T-helper 1 cell treated with Interleukin-12 subunit alpha and Interleukin-12 subunit beta and Interleukin-4 antibody, amounts not matched to agents 30 μg/mL and 1 μg/mL, for 36 hours (primary cell): ENCODE results near the gene PDE3B.
"Not testable (repeated sequence)": the region's sequence is repeated elsewhere in the genome, so short reads cannot be mapped to it uniquely, and the experiment has no call there.

Experiments
- H3K27ac Mint-ChIP-seq: one replicate; pipeline ENCODE4 v1.8.0; 2021; ENCODE audit warnings: mild to moderate bottlenecking, mixed read lengths
- H3K27me3 Mint-ChIP-seq: one replicate; pipeline ENCODE4 v1.8.0; 2021; ENCODE audit warnings: low read depth, mixed read lengths
- H3K36me3 Mint-ChIP-seq: one replicate; pipeline ENCODE4 v1.8.0; 2021; ENCODE audit warnings: low read depth, mixed read lengths
- H3K4me1 Mint-ChIP-seq: one replicate; pipeline ENCODE4 v1.8.0; 2021; ENCODE audit warnings: low read depth, mixed read lengths
- H3K4me3 Mint-ChIP-seq: one replicate; pipeline ENCODE4 v1.8.0; 2021; ENCODE audit warnings: mild to moderate bottlenecking, moderate library complexity, mixed read lengths
- H3K9me3 Mint-ChIP-seq: one replicate; pipeline ENCODE4 v1.8.0; 2021; ENCODE audit warnings: mixed read lengths

PDE3B gene

GRCh38 chr11:14645985-14646900, 2.6 kb downstream of the PDE3B start:
- Mint-ChIP-seq H3K36me3 (peaks cover 56% of the 10 kb centered on the region), H3K27me3 (no peaks in the 10 kb centered on the region), H3K9me3 (no peaks in the 10 kb centered on the region), H3K4me1 (peaks cover 49% of the 10 kb centered on the region), H3K4me3 (peak overlapping the region; percentile 91), H3K27ac (peak overlapping the region; percentile 79)

GRCh38 chr11:14650064-14650463, 6.5 kb downstream of the PDE3B start:
- H3K4me1 Mint-ChIP-seq = peaks cover 45% of the 10 kb centered on the region
- H3K27me3 Mint-ChIP-seq = no peaks in the 10 kb centered on the region
- H3K9me3 Mint-ChIP-seq = no peaks in the 10 kb centered on the region
- H3K36me3 Mint-ChIP-seq = peaks cover 70% of the 10 kb centered on the region
- peak overlapping the region; percentile 47 for H3K4me3 Mint-ChIP-seq
- H3K27ac Mint-ChIP-seq = no peak overlapping the region

GRCh38 chr11:14653090-14653489, 9.5 kb downstream of the PDE3B start:
- peaks cover 70% of the 10 kb centered on the region for H3K36me3 Mint-ChIP-seq

GRCh38 chr11:14655435-14655834, 11.8 kb downstream of the PDE3B start:
- Mint-ChIP-seq H3K27me3 (no peaks in the 10 kb centered on the region), H3K36me3 (peaks cover 75% of the 10 kb centered on the region), H3K9me3 (no peaks in the 10 kb centered on the region), H3K4me1 (peaks cover 40% of the 10 kb centered on the region), H3K4me3 (peak overlapping the region; percentile 21), H3K27ac (no peak overlapping the region)

More at GRCh38 chr11:14653090-14653489, 9.5 kb downstream of the PDE3B start:
- H3K4me3 Mint-ChIP-seq = no peak overlapping the region
- H3K27me3 Mint-ChIP-seq = no peaks in the 10 kb centered on the region
- peaks cover 50% of the 10 kb centered on the region for H3K4me1 Mint-ChIP-seq
- H3K27ac Mint-ChIP-seq = no peak overlapping the region
- H3K9me3 Mint-ChIP-seq = no peaks in the 10 kb centered on the region

- H3K27ac Mint-ChIP-seq = no peak overlapping the region
- H3K9me3 Mint-ChIP-seq = peaks cover 6% of the 10 kb centered on the region
- no peak overlapping the region for H3K4me3 Mint-ChIP-seq
- H3K36me3 Mint-ChIP-seq = peaks cover 76% of the 10 kb centered on the region
- H3K4me1 Mint-ChIP-seq = peaks cover 32% of the 10 kb centered on the region
- H3K27me3 Mint-ChIP-seq = no peaks in the 10 kb centered on the region
Measured at GRCh38 chr11:14656536-14657457, 13.2 kb downstream of the PDE3B start.

- Mint-ChIP-seq H3K36me3 (peaks cover 78% of the 10 kb centered on the region), H3K27ac (no peak overlapping the region), H3K4me1 (peaks cover 27% of the 10 kb centered on the region), H3K27me3 (no peaks in the 10 kb centered on the region), H3K9me3 (peaks cover 12% of the 10 kb centered on the region), H3K4me3 (no peak overlapping the region)
Measured at GRCh38 chr11:14657841-14658240, 14.2 kb downstream of the PDE3B start.

- H3K27ac Mint-ChIP-seq, H3K27me3 Mint-ChIP-seq, H3K4me3 Mint-ChIP-seq: not testable (repeated sequence)
- Mint-ChIP-seq H3K9me3 (peaks cover 28% of the 10 kb centered on the region), H3K4me1 (peaks cover 12% of the 10 kb centered on the region), H3K36me3 (peaks cover 53% of the 10 kb centered on the region)
Measured at GRCh38 chr11:14664926-14665325, 21.3 kb downstream of the PDE3B start.

- peaks cover 44% of the 10 kb centered on the region for H3K36me3 Mint-ChIP-seq
- H3K4me3 Mint-ChIP-seq, H3K27me3 Mint-ChIP-seq, H3K27ac Mint-ChIP-seq: not testable (repeated sequence)
- peaks cover 20% of the 10 kb centered on the region for H3K4me1 Mint-ChIP-seq
- peaks cover 20% of the 10 kb centered on the region for H3K9me3 Mint-ChIP-seq
Measured at GRCh38 chr11:14667329-14667728, 23.7 kb downstream of the PDE3B start.

- Mint-ChIP-seq H3K27ac (no peak overlapping the region), H3K9me3 (peaks cover 13% of the 10 kb centered on the region), H3K4me3 (no peak overlapping the region), H3K36me3 (peaks cover 48% of the 10 kb centered on the region), H3K4me1 (peaks cover 29% of the 10 kb centered on the region), H3K27me3 (no peaks in the 10 kb centered on the region)
Measured at GRCh38 chr11:14668731-14669301, 25.2 kb downstream of the PDE3B start.

GRCh38 chr11:14669499-14669898, 25.9 kb downstream of the PDE3B start:
- H3K4me1 Mint-ChIP-seq = peaks cover 35% of the 10 kb centered on the region
- no peak overlapping the region for H3K4me3 Mint-ChIP-seq
- H3K36me3 Mint-ChIP-seq = peaks cover 48% of the 10 kb centered on the region
- H3K9me3 Mint-ChIP-seq = peaks cover 6% of the 10 kb centered on the region
- no peaks in the 10 kb centered on the region for H3K27me3 Mint-ChIP-seq
- H3K27ac Mint-ChIP-seq = no peak overlapping the region

GRCh38 chr11:14669958-14670357, 26.4 kb downstream of the PDE3B start:
- Mint-ChIP-seq H3K36me3 (peaks cover 49% of the 10 kb centered on the region), H3K27me3 (no peaks in the 10 kb centered on the region), H3K9me3 (peaks cover 6% of the 10 kb centered on the region), H3K4me3 (no peak overlapping the region), H3K27ac (no peak overlapping the region), H3K4me1 (peaks cover 36% of the 10 kb centered on the region)

- Mint-ChIP-seq H3K36me3 (peaks cover 59% of the 10 kb centered on the region), H3K27ac (peak overlapping the region; percentile 12), H3K27me3 (no peaks in the 10 kb centered on the region), H3K4me3 (no peak overlapping the region), H3K4me1 (peaks cover 43% of the 10 kb centered on the region), H3K9me3 (peaks cover 4% of the 10 kb centered on the region)
Measured at GRCh38 chr11:14672635-14673034, 29.0 kb downstream of the PDE3B start.

GRCh38 chr11:14673421-14673820, 29.8 kb downstream of the PDE3B start:
- Mint-ChIP-seq H3K27ac (no peak overlapping the region), H3K4me1 (peaks cover 40% of the 10 kb centered on the region), H3K9me3 (peaks cover 7% of the 10 kb centered on the region), H3K36me3 (peaks cover 63% of the 10 kb centered on the region), H3K4me3 (no peak overlapping the region), H3K27me3 (no peaks in the 10 kb centered on the region)

GRCh38 chr11:14673824-14674405, 30.3 kb downstream of the PDE3B start:
- H3K36me3 Mint-ChIP-seq = peaks cover 62% of the 10 kb centered on the region
- H3K4me1 Mint-ChIP-seq = peaks cover 36% of the 10 kb centered on the region
- peak overlapping the region; percentile 36 for H3K27ac Mint-ChIP-seq
- peaks cover 9% of the 10 kb centered on the region for H3K9me3 Mint-ChIP-seq
- no peaks in the 10 kb centered on the region for H3K27me3 Mint-ChIP-seq
- H3K4me3 Mint-ChIP-seq = no peak overlapping the region
